HCT116 (cell line): Measurements from ENCODE around the gene YTHDC2. TPM values are rescaled to one million over a fixed set of nuclear protein-coding genes. Genes with fewer than 3 reads are reported as not detected.

Experiments used
- ATAC-seq: fragments of 200-7000 bp; cut with Tn5 transposase; 2 replicates; pipeline ENCODE4 v1.9.1; 2020; ENCODE audit warnings: mild to moderate bottlenecking, moderate library complexity
- BruUV-seq: library from RNA; stranded (reverse); fragments of 400-500 nt; replicated peaks from 2 replicates; lab custom pipeline; 2021; lab: Mats Ljungman, UMichigan
- CTCF ChIA-PET: fragments of 300-600 bp; sonication (Branson Sonifier 250); formaldehyde crosslinking; loops from one replicate; lab custom pipeline; 2021; ENCODE audit warnings: antibody characterized with exemption; lab: Charles Lee
- POLR2A ChIA-PET: fragments of 300-600, 350-600 bp; sonication (Branson Sonifier 250); formaldehyde crosslinking; loops from one replicate; lab custom pipeline; 2021; ENCODE audit warnings: antibody characterized with exemption; lab: Charles Lee
- RAD21 ChIA-PET, 2 experiments: fragments of 300-600 bp; sonication (Branson Sonifier 250); formaldehyde crosslinking; loops; one replicate each; lab custom pipeline; 2023; ENCODE audit warnings: low total read pairs in 2 of 2; ENCODE audit not compliant: uncharacterized antibody in 2 of 2, unreplicated experiment in 2 of 2, low non-redundant PET in 1 of 2; lab: Charles Lee
- DNase-seq: peaks from one replicate; pipeline ENCODE4 v3.0.0-alpha.2; 2010; ENCODE audit warnings: low read depth, low spot score
- H2AFZ ChIP-seq: fragments of 200-600 bp; shearing (Covaris generic), sonication (generic); 2 replicates; pipeline ENCODE4 v1.6.1; 2017; ENCODE audit warnings: low read depth, mixed run types, mixed read lengths, antibody characterized with exemption, low read length; ENCODE audit not compliant: poor library complexity, severe bottlenecking
- H3K27ac ChIP-seq: 2 replicates; pipeline ENCODE4 v1.5.1; 2012; ENCODE audit warnings: low read depth, low read length
- H3K27me3 ChIP-seq: fragments of 200-600 bp; sonication (generic); 2 replicates; pipeline ENCODE4 v1.6.1; 2016; ENCODE audit warnings: mixed run types, low read length, mixed read lengths; ENCODE audit not compliant: insufficient read depth
- H3K36me3 ChIP-seq, 2 experiments: fragments of 200-500 bp in 1 of 2; fragments of 200-600 bp in 1 of 2; sonication (Bioruptor generic) in 1 of 2; sonication (generic) in 1 of 2; 2 replicates each; pipeline versions ENCODE4 v1.5.1 to v1.6.1; 2014 to 2016; ENCODE audit warnings: low read length in 2 of 2, inconsistent platforms in 1 of 2, mixed read lengths in 1 of 2, mixed run types in 1 of 2; ENCODE audit not compliant: insufficient read depth in 2 of 2, control insufficient read depth in 1 of 2
- H3K4me1 ChIP-seq, 2 experiments: fragments of 200-600 bp in 1 of 2; sonication (generic) in 1 of 2; 2 replicates each; pipeline versions ENCODE4 v1.5.1 to v1.6.1; 2012 to 2017; ENCODE audit warnings: low read length in 2 of 2, inconsistent platforms in 1 of 2, mild to moderate bottlenecking in 1 of 2, mixed read lengths in 1 of 2, mixed run types in 1 of 2, moderate library complexity in 1 of 2; ENCODE audit not compliant: insufficient read depth in 2 of 2, control insufficient read depth in 1 of 2
- H3K4me2 ChIP-seq: fragments of 200-600 bp; sonication (generic); 2 replicates; pipeline ENCODE4 v1.6.1; 2017; ENCODE audit warnings: mixed run types, low read length, mixed read lengths
- H3K4me3 ChIP-seq, 2 experiments: fragments of 200-600 bp in 1 of 2; sonication (generic) in 1 of 2; replicated peaks in 1 of 2; 2 replicates each; pipeline ENCODE4 v1.5.1; 2011 to 2016; ENCODE audit warnings: low read length in 2 of 2, control low read depth in 1 of 2, low read depth in 1 of 2, mild to moderate bottlenecking in 1 of 2, mixed read lengths in 1 of 2, mixed run types in 1 of 2
- H3K79me2 ChIP-seq: fragments of 200-600 bp; sonication (generic); 2 replicates; pipeline ENCODE4 v1.6.1; 2017; ENCODE audit warnings: mild to moderate bottlenecking, mixed run types, low read length, moderate library complexity, mixed read lengths; ENCODE audit not compliant: insufficient read depth
- H3K9ac ChIP-seq: fragments of 200-600 bp; sonication (generic); 2 replicates; pipeline ENCODE4 v1.6.1; 2016; ENCODE audit warnings: low read length, mixed read lengths
- H3K9me2 ChIP-seq: fragments of 200-600 bp; sonication (generic), shearing (Covaris generic); 2 replicates; pipeline ENCODE4 v1.6.1; 2017; ENCODE audit warnings: mixed run types, mild to moderate bottlenecking, moderate library complexity; ENCODE audit not compliant: insufficient read depth
- H3K9me3 ChIP-seq, 2 experiments: fragments of 200-500 bp in 1 of 2; fragments of 200-600 bp in 1 of 2; sonication (Bioruptor generic) in 1 of 2; sonication (generic) in 1 of 2; 2 replicates each; pipeline ENCODE4 v1.6.1; 2014 to 2017; ENCODE audit warnings: low read length in 2 of 2, mixed read lengths in 2 of 2, inconsistent platforms in 1 of 2, low read depth in 1 of 2, mild to moderate bottlenecking in 1 of 2, mixed run types in 1 of 2, moderate library complexity in 1 of 2; ENCODE audit not compliant: control insufficient read depth in 1 of 2, insufficient read depth in 1 of 2
- H4K20me1 ChIP-seq: fragments of 200-600 bp; sonication (generic), shearing (Covaris generic); 2 replicates; pipeline ENCODE4 v1.6.1; 2017; ENCODE audit warnings: mixed run types, mild to moderate bottlenecking, moderate library complexity; ENCODE audit not compliant: insufficient read depth
- CBX3 ChIP-seq: IDR thresholded peaks from 2 replicates; pipeline ENCODE4 v1.6.1; 2012; ENCODE audit warnings: low read depth
- CEBPB ChIP-seq: IDR thresholded peaks from 2 replicates; pipeline ENCODE4 v1.6.1; 2012; ENCODE audit warnings: low read depth
- EGR1 ChIP-seq: IDR thresholded peaks from 2 replicates; pipeline ENCODE4 v1.6.1; 2012; ENCODE audit warnings: low read depth
- ELF1 ChIP-seq: IDR thresholded peaks from 2 replicates; pipeline ENCODE4 v1.6.1; 2012; ENCODE audit warnings: low read depth, borderline replicate concordance
- EZH2 ChIP-seq: fragments of 200-600 bp; sonication (generic); IDR thresholded peaks from 2 replicates; pipeline ENCODE4 v1.6.1; 2017; ENCODE audit warnings: antibody characterized with exemption, mixed run types
- EZH2phosphoT487 ChIP-seq: fragments of 200-600 bp; IDR thresholded peaks from 2 replicates; pipeline ENCODE4 v1.6.1; 2018; ENCODE audit warnings: antibody characterized with exemption, borderline replicate concordance
- FOSL1 ChIP-seq: IDR thresholded peaks from 2 replicates; pipeline ENCODE4 v1.6.1; 2012; ENCODE audit warnings: low read depth
- POLR2A ChIP-seq: IDR thresholded peaks from 2 replicates; pipeline ENCODE4 v1.7.0; 2011; ENCODE audit warnings: borderline replicate concordance; ENCODE audit not compliant: insufficient read depth, insufficient read length; ENCODE audit errors: extremely low read depth
- POLR2AphosphoS5 ChIP-seq: IDR thresholded peaks from 2 replicates; pipeline ENCODE4 v1.6.1; 2011; ENCODE audit warnings: mild to moderate bottlenecking, low read depth, low read length, moderate library complexity
- RAD21 ChIP-seq: IDR thresholded peaks from 2 replicates; pipeline ENCODE4 v1.6.1; 2012; ENCODE audit warnings: low read depth, mild to moderate bottlenecking
- SIN3A ChIP-seq: IDR thresholded peaks from 2 replicates; pipeline ENCODE4 v1.6.1; 2012; ENCODE audit warnings: low read depth
- SP1 ChIP-seq: IDR thresholded peaks from 2 replicates; pipeline ENCODE4 v1.6.1; 2012; ENCODE audit warnings: low read depth
- SRF ChIP-seq: IDR thresholded peaks from 2 replicates; pipeline ENCODE4 v1.6.1; 2012; ENCODE audit warnings: low read depth
- TCF7L2 ChIP-seq: IDR thresholded peaks from 2 replicates; pipeline ENCODE4 v1.7.0; 2011; ENCODE audit warnings: borderline replicate concordance, inconsistent platforms; ENCODE audit not compliant: insufficient read depth, insufficient read length; ENCODE audit errors: extremely low read depth
- YY1 ChIP-seq: IDR thresholded peaks from 2 replicates; pipeline ENCODE4 v1.6.1; 2011; ENCODE audit warnings: low read length, low read depth, moderate library complexity, mild to moderate bottlenecking; ENCODE audit not compliant: insufficient replicate concordance; ENCODE audit errors: extremely low read depth
- ZFX ChIP-seq: fragments of 450-650 bp; IDR thresholded peaks from 2 replicates; pipeline ENCODE4 v1.6.1; 2017
- ZNF274 ChIP-seq: fragments of 200-500 bp; sonication (Bioruptor generic); IDR thresholded peaks from 2 replicates; pipeline ENCODE4 v1.6.1; 2014; ENCODE audit warnings: mild to moderate bottlenecking, low read depth, low read length, inconsistent platforms
- intact Hi-C: fragments of 100-400 bp; cut with micrococcal nuclease; formaldehyde crosslinking; loops from 2 replicates; pipeline ENCODE4 v1.10.0; 2022
- total RNA-seq: library from RNA; stranded (reverse); gene quantifications from one replicate; pipeline ENCODE4 v1.2.1, GENCODE V29; 2021; ENCODE audit not compliant: unreplicated experiment
- TF ChIP-seq, protein P1 (sequence below): IDR thresholded peaks from 2 replicates; pipeline ENCODE4 v1.6.1; 2012
- TF ChIP-seq, protein P2 (sequence below): IDR thresholded peaks from 2 replicates; pipeline ENCODE4 v1.6.1; 2012
- TF ChIP-seq, protein P3 (sequence below): IDR thresholded peaks from 2 replicates; pipeline ENCODE4 v1.6.1; 2011; ENCODE audit warnings: mild to moderate bottlenecking, low read length, moderate library complexity; ENCODE audit not compliant: insufficient replicate concordance; ENCODE audit errors: extremely low read depth
- TF ChIP-seq, protein P4 (sequence below), 3 experiments: fragments of 200-600 bp in 1 of 3; sonication (generic) in 1 of 3; IDR thresholded peaks in 2 of 3; conservative IDR thresholded peaks in 1 of 3; 2 replicates each; pipeline ENCODE4 v1.5.1; 2012 to 2017; ENCODE audit warnings: low read depth in 2 of 3, low read length in 2 of 3, antibody characterized with exemption in 1 of 3, borderline replicate concordance in 1 of 3, control low read depth in 1 of 3, mild to moderate bottlenecking in 1 of 3, mixed read lengths in 1 of 3, mixed run types in 1 of 3, moderate library complexity in 1 of 3; ENCODE audit not compliant: insufficient read depth in 1 of 3

YTHDC2 gene
- total RNA-seq, 1 experiment from 2014 or later = 22.2 TPM

DNA sequence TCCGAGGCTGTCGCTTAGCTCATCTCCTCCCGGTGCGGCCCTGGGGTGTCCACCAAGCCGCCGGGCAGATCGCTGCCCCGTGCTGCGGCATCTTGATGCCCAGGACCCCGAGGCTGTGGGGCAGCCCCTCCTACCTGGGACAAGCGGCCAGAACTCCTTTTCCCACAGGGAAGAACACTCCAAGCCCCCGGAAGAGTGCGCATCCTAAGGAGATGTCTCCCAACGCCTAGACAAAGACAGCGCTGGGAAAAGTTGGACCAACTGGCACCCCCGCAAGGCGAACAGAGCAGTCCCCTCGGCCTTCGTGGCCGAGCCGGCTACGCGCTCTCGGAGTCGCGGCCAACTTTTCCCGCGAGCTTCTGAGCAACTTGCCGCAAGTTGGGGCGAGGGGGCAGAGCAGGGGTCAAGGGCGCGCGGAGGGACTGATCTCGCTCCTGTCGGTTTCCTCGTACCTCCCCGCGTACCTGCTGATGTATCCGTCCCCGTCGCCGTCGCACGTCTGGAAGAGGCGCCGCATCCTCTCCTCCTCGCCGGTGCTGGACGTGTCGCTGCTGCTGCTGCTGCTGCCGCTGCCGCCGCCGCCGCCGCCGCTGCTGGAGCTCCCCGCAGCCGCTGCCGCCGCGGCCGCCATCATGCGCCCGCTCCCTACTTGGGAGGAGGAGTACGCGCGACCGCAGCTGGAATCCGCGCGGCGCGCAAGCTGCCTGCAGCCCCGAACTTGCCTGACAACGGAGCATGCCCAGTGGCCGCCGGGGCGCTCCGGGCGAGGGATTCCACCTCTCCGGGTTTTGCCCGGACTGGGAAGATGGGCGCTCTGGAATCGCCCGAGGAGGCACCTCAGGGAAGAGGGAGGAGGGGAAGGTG lies 25.5 kb upstream of the YTHDC2 start, which contains the start of gene MCC:
Gene MCC (minus strand): TSS at position 673 of the 864 bp plus-strand sequence.
- H4K20me1 ChIP-seq = no peaks in the 10 kb centered on the region
- RAD21 ChIA-PET = interaction anchor here in 1 of 2 experiments (0.8 kb wide), 1 partner anchor 151 kb away, joined by 4 read pairs; no protein-coding TSS in a partner anchor
- intact Hi-C loops = loop anchor here (5.0 kb wide), 1 partner anchor 111 kb away; no protein-coding TSS in a partner anchor
- peaks cover 0 to 15% of the 10 kb centered on the region in 2 experiments; a peak in 1 of 4 replicates for H3K9me3 ChIP-seq
- DNase-seq (peak; percentile 73), ATAC-seq (peak; percentile 74)
- H3K4me1 ChIP-seq = peaks cover 12 to 16% of the 10 kb centered on the region in 2 experiments
- no peaks in the 10 kb centered on the region for H3K79me2 ChIP-seq
- POLR2A ChIA-PET = no interaction called here
- peak within 1 kb of the TSS; percentile 95 for H2AFZ ChIP-seq
- H3K27ac ChIP-seq = peak within 1 kb of the TSS; percentile 36
- no peaks in the 10 kb centered on the region for H3K9me2 ChIP-seq
- H3K27me3 ChIP-seq = no peaks in the 10 kb centered on the region
- H3K36me3 ChIP-seq = no peaks in the 10 kb centered on the region
- BruUV-seq = no TSS peak
- H3K4me3 ChIP-seq = peak within 1 kb of the TSS; percentile 72 to 74
- peak within 1 kb of the TSS; percentile 98 for H3K4me2 ChIP-seq
- CTCF ChIA-PET = interaction anchor here (1.9 kb wide), 1 partner anchor 492 kb away, joined by 5 read pairs; no protein-coding TSS in a partner anchor
- H3K9ac ChIP-seq = peak within 1 kb of the TSS; percentile 58
- TF ChIP-seq CEBPB = no peak
- TF ChIP-seq ELF1 = no peak
- TF ChIP-seq, protein P1, sequence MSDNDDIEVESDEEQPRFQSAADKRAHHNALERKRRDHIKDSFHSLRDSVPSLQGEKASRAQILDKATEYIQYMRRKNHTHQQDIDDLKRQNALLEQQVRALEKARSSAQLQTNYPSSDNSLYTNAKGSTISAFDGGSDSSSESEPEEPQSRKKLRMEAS = peak; percentile 63; the same call in 1 of the 2 replicates
- TF ChIP-seq YY1 = peak; percentile 80
- TF ChIP-seq SRF = no peak
- TF ChIP-seq, protein P2, sequence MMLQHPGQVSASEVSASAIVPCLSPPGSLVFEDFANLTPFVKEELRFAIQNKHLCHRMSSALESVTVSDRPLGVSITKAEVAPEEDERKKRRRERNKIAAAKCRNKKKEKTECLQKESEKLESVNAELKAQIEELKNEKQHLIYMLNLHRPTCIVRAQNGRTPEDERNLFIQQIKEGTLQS = no peak
- TF ChIP-seq EZH2 = no peak
- no peak for TF ChIP-seq ZNF274
- 0 out of 2 replicates have a peak, but pooled peaks have one; percentile 21 for TF ChIP-seq ZFX
- peak; percentile 55 for TF ChIP-seq SP1
- TF ChIP-seq FOSL1 = no peak
- TF ChIP-seq SIN3A = no peak
- no peak for TF ChIP-seq EGR1
- peak; percentile 42 for TF ChIP-seq POLR2AphosphoS5
- TF ChIP-seq, protein P3, sequence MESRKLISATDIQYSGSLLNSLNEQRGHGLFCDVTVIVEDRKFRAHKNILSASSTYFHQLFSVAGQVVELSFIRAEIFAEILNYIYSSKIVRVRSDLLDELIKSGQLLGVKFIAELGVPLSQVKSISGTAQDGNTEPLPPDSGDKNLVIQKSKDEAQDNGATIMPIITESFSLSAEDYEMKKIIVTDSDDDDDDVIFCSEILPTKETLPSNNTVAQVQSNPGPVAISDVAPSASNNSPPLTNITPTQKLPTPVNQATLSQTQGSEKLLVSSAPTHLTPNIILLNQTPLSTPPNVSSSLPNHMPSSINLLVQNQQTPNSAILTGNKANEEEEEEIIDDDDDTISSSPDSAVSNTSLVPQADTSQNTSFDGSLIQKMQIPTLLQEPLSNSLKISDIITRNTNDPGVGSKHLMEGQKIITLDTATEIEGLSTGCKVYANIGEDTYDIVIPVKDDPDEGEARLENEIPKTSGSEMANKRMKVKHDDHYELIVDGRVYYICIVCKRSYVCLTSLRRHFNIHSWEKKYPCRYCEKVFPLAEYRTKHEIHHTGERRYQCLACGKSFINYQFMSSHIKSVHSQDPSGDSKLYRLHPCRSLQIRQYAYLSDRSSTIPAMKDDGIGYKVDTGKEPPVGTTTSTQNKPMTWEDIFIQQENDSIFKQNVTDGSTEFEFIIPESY = peak; percentile 63
- no peak for TF ChIP-seq RAD21
- no peak for TF ChIP-seq CBX3
- TF ChIP-seq, protein P4, sequence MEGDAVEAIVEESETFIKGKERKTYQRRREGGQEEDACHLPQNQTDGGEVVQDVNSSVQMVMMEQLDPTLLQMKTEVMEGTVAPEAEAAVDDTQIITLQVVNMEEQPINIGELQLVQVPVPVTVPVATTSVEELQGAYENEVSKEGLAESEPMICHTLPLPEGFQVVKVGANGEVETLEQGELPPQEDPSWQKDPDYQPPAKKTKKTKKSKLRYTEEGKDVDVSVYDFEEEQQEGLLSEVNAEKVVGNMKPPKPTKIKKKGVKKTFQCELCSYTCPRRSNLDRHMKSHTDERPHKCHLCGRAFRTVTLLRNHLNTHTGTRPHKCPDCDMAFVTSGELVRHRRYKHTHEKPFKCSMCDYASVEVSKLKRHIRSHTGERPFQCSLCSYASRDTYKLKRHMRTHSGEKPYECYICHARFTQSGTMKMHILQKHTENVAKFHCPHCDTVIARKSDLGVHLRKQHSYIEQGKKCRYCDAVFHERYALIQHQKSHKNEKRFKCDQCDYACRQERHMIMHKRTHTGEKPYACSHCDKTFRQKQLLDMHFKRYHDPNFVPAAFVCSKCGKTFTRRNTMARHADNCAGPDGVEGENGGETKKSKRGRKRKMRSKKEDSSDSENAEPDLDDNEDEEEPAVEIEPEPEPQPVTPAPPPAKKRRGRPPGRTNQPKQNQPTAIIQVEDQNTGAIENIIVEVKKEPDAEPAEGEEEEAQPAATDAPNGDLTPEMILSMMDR (IDR thresholded peaks at IDR 0.05 in 2 of 3, conservative IDR thresholded peaks at IDR 0.05 in 1 of 3; ENCODE audit: borderline replicate concordance in 1 of 3, insufficient read depth in 1 of 3, low read depth in 2 of 3, low read length in 2 of 3) = no peak
- no peak for TF ChIP-seq POLR2A
- peak; percentile 32 for TF ChIP-seq TCF7L2
- TF ChIP-seq EZH2phosphoT487 = no peak
